Body of pancreas (tissue), 4 donors: ENCODE data around the gene PCDHGB6. TPM values are rescaled to one million over a fixed set of nuclear protein-coding genes. Genes with fewer than 3 reads are reported as not detected.

ENCODE experiments used
- ATAC-seq: fragments of 150-250 bp; one replicate; pipeline ENCODE4 v1.9.1; 2016
- DNase-seq, 4 donors: peaks; one replicate each; pipeline ENCODE4 v3.0.0-alpha.2; 2019
- H3K27ac ChIP-seq, 4 donors: fragments of 200-600 bp; sonication (generic); 1 replicate in 3 of 4; 2 replicates in 1 of 4; pipeline versions ENCODE4 v1.5.1 to v1.6.1; 2016 to 2019; ENCODE audit warnings: mild to moderate bottlenecking in 1 of 4, mixed read lengths in 1 of 4, moderate library complexity in 1 of 4
- H3K27me3 ChIP-seq, 2 donors: fragments of 200-600 bp; sonication (generic); one replicate each; pipeline ENCODE4 v1.6.0; 2016; ENCODE audit warnings: mild to moderate bottlenecking in 1 of 2
- H3K36me3 ChIP-seq, 2 donors: fragments of 200-600 bp; sonication (generic); replicated peaks in 1 of 2; 2 replicates each; pipeline ENCODE4 v1.5.1; 2016; ENCODE audit warnings: low read depth in 2 of 2; ENCODE audit not compliant: insufficient read depth in 1 of 2
- H3K4me1 ChIP-seq: fragments of 200-600 bp; sonication (generic); one replicate; pipeline ENCODE4 v1.6.0; 2016
- H3K4me3 ChIP-seq, 2 donors: fragments of 200-600 bp; sonication (generic); 1 replicate in 1 of 2; 2 replicates in 1 of 2; pipeline ENCODE4 v1.5.1; 2016 to 2019
- H3K9me3 ChIP-seq, 3 donors: fragments of 200-600 bp; sonication (generic); 1 replicate in 2 of 3; 2 replicates in 1 of 3; pipeline ENCODE4 v1.5.1; 2016
- CTCF ChIP-seq, 7 experiments: fragments of 450-650 bp in 4 of 7; fragments of 200-600 bp in 3 of 7; sonication (generic) in 3 of 7; IDR thresholded peaks; one replicate each; pipeline ENCODE4 v1.5.1; 2016 to 2019; ENCODE audit warnings: antibody characterized with exemption in 7 of 7
- POLR2A ChIP-seq, 3 donors: fragments of 450-650 bp; IDR thresholded peaks; one replicate each; pipeline ENCODE4 v1.6.1; 2016; ENCODE audit warnings: antibody characterized with exemption in 3 of 3, mild to moderate bottlenecking in 2 of 3
- WGBS, 2 donors: methylation state at CpG; one replicate each; pipeline ENCODE4 v1.1.5; 2017; 5-methylcytosine and 5-hydroxymethylcytosine counted together
- intact Hi-C: fragments of 100-400 bp; cut with DNase I; formaldehyde crosslinking; loops from one replicate; pipeline ENCODE4 v1.15.1; 2023
- total RNA-seq, 2 donors: library from RNA; depleted of rRNA; stranded (reverse); fragments of >200 nt; gene quantifications; one replicate each; pipeline ENCODE4 v1.1.0, GENCODE V29; 2016

PCDHGB6 gene
- total RNA-seq, 2 donors from 2014 or later: 4.6 to 8.0 TPM

DNA sequence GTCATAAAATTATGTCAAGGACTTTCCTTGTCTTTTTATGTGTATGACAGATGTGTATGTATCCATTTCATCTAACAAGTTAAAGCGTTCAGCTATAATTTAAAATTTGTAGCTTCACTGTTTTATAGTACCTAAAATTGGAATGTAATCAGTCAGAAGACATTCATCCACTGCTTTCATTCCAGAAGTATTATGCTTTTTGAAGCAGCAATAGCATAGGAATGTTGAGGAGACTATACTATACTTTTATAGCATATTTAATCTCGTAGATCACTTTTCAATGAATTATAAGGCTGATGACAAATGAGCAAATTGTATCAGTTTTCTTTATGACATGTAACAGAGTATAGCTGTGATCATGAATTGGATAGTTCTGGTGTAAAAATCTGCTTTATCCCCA, 29.4 kb downstream of the PCDHGB6 start:
- DNase-seq (no peak), ATAC-seq (no peak)
- Histone ChIP-seq H3K9me3 (peaks cover 0 to 67% (median 0%) of the 10 kb centered on the region in 3 donors), H3K27me3 (no peaks in the 10 kb centered on the region), H3K36me3 (no peaks in the 10 kb centered on the region), H3K4me1 (no peaks in the 10 kb centered on the region), H3K4me3 (no peak overlapping the region), H3K27ac (no peak overlapping the region)
- TF ChIP-seq POLR2A (IDR thresholded peaks at IDR 0.05) (no peak), CTCF (IDR thresholded peaks at IDR 0.05) (no peak)
- intact Hi-C loops: no loop called here
- 80 to 98% methylated on average over 2 of the region's 2 CpGs for WGBS, 2 donors

DNA sequence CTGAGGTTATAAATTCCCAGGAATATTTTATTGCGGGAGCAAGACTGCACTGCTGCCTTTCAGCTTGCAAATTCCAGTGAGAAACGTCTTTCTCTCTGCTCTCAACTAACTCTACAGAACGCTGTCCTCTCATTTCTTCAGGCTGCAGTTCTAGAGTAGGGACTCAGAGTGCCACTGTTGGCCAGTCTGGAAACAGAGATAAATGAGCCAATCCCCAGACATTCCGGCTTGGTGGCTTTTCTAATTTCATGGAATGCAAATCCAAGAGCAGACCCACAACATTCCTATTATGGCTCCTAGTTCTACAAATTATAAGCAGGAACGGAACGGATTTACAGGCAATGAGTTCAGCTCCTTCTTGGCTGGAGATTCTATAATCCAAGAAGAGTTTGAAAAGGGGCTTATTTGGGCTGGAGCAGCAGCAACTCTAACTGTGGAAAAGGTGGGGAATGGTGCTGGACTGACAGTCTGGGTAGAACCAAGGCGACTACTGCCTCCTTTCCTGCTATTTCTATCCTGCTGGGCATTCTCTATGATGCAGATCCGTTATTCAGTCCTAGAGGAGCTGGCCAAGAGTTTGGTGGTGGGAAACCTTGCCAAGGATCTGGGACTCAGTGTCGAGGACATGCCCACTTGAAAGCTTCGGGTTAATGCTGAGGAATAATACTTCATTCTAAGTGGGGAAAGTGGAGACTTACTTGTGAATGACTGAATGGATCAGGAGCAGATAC, 31.8 kb downstream of the PCDHGB6 start:
- no peaks in the 10 kb centered on the region for H3K4me1 ChIP-seq
- 61% methylated on average over 10 of the region's 10 CpGs for WGBS, 2 donors
- TF ChIP-seq CTCF (IDR thresholded peaks at IDR 0.05) (no peak), POLR2A (IDR thresholded peaks at IDR 0.05) (no peak)
- ATAC-seq (no peak), DNase-seq (no peak)
- no peaks in the 10 kb centered on the region for H3K27me3 ChIP-seq
- H3K4me3 ChIP-seq: no peak overlapping the region
- peaks cover 0 to 44% (median 0%) of the 10 kb centered on the region in 3 donors for H3K9me3 ChIP-seq
- intact Hi-C loops: no loop called here
- H3K27ac ChIP-seq: no peak overlapping the region
- H3K36me3 ChIP-seq: no peaks in the 10 kb centered on the region

GRCh38 chr5:141440341-141440740, 32.5 kb downstream of the PCDHGB6 start:
- H3K27ac ChIP-seq: no peak overlapping the region
- no peak for TF ChIP-seq POLR2A (IDR thresholded peaks at IDR 0.05)
- TF ChIP-seq CTCF (IDR thresholded peaks at IDR 0.05): no peak
- no peaks in the 10 kb centered on the region for H3K27me3 ChIP-seq
- 91 to 92% methylated on average over 9 of the region's 9 CpGs for WGBS, 2 donors
- intact Hi-C loops: no loop called here
- ATAC-seq (no peak), DNase-seq (no peak)
- peaks cover 0 to 44% (median 0%) of the 10 kb centered on the region in 3 donors for H3K9me3 ChIP-seq
- H3K4me3 ChIP-seq: no peak overlapping the region
- no peaks in the 10 kb centered on the region for H3K36me3 ChIP-seq
- no peaks in the 10 kb centered on the region for H3K4me1 ChIP-seq

DNA sequence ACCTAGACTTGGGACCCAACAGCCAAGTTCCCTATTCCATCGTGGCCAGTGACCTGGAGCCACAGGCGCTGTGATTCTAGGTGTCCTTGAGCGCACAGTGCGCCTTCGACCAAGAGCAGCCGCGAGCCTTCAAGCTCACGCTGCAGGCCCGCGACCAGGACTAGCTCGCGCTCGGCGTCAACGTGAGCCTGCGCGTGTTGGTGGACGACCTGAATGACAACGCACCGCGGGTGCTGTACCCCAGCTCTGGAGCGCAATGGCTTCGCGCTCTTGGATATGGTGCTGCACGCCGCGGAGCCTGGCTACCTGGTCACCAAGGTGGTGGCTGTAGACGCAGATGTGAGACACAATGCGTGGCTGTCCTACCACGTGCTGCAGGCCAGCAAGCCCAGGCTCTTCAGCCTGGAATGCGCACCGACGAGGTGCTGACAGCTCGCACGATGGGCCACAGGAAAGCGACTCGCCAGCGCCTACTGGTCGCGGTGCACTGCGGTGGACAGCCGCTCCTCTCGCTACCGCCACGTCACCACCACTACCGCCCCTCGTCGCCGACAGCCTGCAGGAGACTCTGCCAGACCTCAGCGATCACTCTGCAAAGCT, 33.9 kb downstream of the PCDHGB6 start:
- Histone ChIP-seq H3K36me3 (no peaks in the 10 kb centered on the region), H3K27me3 (no peaks in the 10 kb centered on the region), H3K4me1 (no peaks in the 10 kb centered on the region), H3K4me3 (no peak overlapping the region), H3K27ac (no peak overlapping the region), H3K9me3 (peaks cover 0 to 37% (median 0%) of the 10 kb centered on the region in 3 donors)
- WGBS, 2 donors: 42 to 57% methylated on average over 43 to 50 of the region's 50 CpGs
- intact Hi-C loops: no loop called here
- no peak for TF ChIP-seq CTCF (IDR thresholded peaks at IDR 0.05)
- no peak for TF ChIP-seq POLR2A (IDR thresholded peaks at IDR 0.05)
- DNase-seq: no peak
- no peak for ATAC-seq

Other genes starting within 250 kb of the PCDHGB6 start
- under 1 TPM in 1 of 2 donors, not detected in 1; 0.52 TPM for gene PCDHB7, start 235.4 kb upstream of the PCDHGB6 start, total RNA-seq
- gene PCDHB8, start 230.2 kb upstream of the PCDHGB6 start, total RNA-seq: under 1 TPM; 0.33 to 0.52 TPM
- 1 to 10 TPM; 2.1 to 4.6 TPM for gene PCDHB16, start 225.6 kb upstream of the PCDHGB6 start, total RNA-seq
- gene PCDHB9, start 220.9 kb upstream of the PCDHGB6 start, total RNA-seq: 10 to 100 TPM in 1 of 2 donors, under 1 TPM in 1; 0.78 to 19.8 TPM
- 1 to 10 TPM; 1.3 to 2.3 TPM for gene PCDHB10, start 215.7 kb upstream of the PCDHGB6 start, total RNA-seq
- gene PCDHB11, start 208.4 kb upstream of the PCDHGB6 start, total RNA-seq: 1 to 10 TPM; 4.4 to 4.9 TPM
- 1 to 10 TPM; 2.0 to 3.4 TPM for gene PCDHB12, start 199.3 kb upstream of the PCDHGB6 start, total RNA-seq
- gene PCDHB13, start 194.1 kb upstream of the PCDHGB6 start, total RNA-seq: 1 to 10 TPM; 6.5 to 7.6 TPM
- gene PCDHB14, start 184.7 kb upstream of the PCDHGB6 start, total RNA-seq: 1 to 10 TPM; 3.4 to 7.3 TPM
- gene PCDHB15, start 162.6 kb upstream of the PCDHGB6 start, total RNA-seq: 1 to 10 TPM; 3.1 to 3.6 TPM
- gene SLC25A2, start 104.0 kb upstream of the PCDHGB6 start, total RNA-seq: not detected
- gene TAF7, start 87.2 kb upstream of the PCDHGB6 start, total RNA-seq: 10 to 100 TPM; 28.7 to 32.2 TPM
- under 1 TPM; 0.33 to 0.78 TPM for gene PCDHGA1, start 77.5 kb upstream of the PCDHGB6 start, total RNA-seq
- gene PCDHGA2, start 69.3 kb upstream of the PCDHGB6 start, total RNA-seq: 1 to 10 TPM; 2.0 to 2.9 TPM
- 10 to 100 TPM in 1 of 2 donors, 1 to 10 TPM in 1; 4.2 to 11.2 TPM for gene PCDHGA3, start 64.2 kb upstream of the PCDHGB6 start, total RNA-seq
- gene PCDHGB1, start 57.9 kb upstream of the PCDHGB6 start, total RNA-seq: 1 to 10 TPM; 3.9 to 6.9 TPM
- 10 to 100 TPM in 1 of 2 donors, 1 to 10 TPM in 1; 6.7 to 10.9 TPM for gene PCDHGA4, start 53.0 kb upstream of the PCDHGB6 start, total RNA-seq
- 1 to 10 TPM; 2.3 to 9.3 TPM for gene PCDHGB2, start 48.0 kb upstream of the PCDHGB6 start, total RNA-seq
- 1 to 10 TPM; 5.6 to 6.0 TPM for gene PCDHGA5, start 43.9 kb upstream of the PCDHGB6 start, total RNA-seq
- 10 to 100 TPM in 1 of 2 donors, 1 to 10 TPM in 1; 4.2 to 10.2 TPM for gene PCDHGB3, start 37.8 kb upstream of the PCDHGB6 start, total RNA-seq
- gene PCDHGA6, start 34.1 kb upstream of the PCDHGB6 start, total RNA-seq: 10 to 100 TPM in 1 of 2 donors, 1 to 10 TPM in 1; 5.2 to 11.2 TPM
- gene PCDHGA7, start 25.3 kb upstream of the PCDHGB6 start, total RNA-seq: 1 to 10 TPM; 5.2 to 7.6 TPM
- gene PCDHGB4, start 20.3 kb upstream of the PCDHGB6 start, total RNA-seq: 1 to 10 TPM; 3.6 to 4.9 TPM
- 10 to 100 TPM in 1 of 2 donors, 1 to 10 TPM in 1; 4.2 to 10.2 TPM for gene PCDHGA8, start 15.4 kb upstream of the PCDHGB6 start, total RNA-seq
- 10 to 100 TPM in 1 of 2 donors, 1 to 10 TPM in 1; 7.8 to 15.2 TPM for gene PCDHGB5, start 10.1 kb upstream of the PCDHGB6 start, total RNA-seq
- 1 to 10 TPM; 4.9 to 8.2 TPM for gene PCDHGA9, start 5.2 kb upstream of the PCDHGB6 start, total RNA-seq
- 1 to 10 TPM; 5.3 to 5.4 TPM for gene PCDHGA10, start 5.0 kb downstream of the PCDHGB6 start, total RNA-seq
- gene PCDHGB7, start 9.7 kb downstream of the PCDHGB6 start, total RNA-seq: 1 to 10 TPM; 7.0 to 7.9 TPM
- 1 to 10 TPM; 4.9 to 6.9 TPM for gene PCDHGA11, start 13.0 kb downstream of the PCDHGB6 start, total RNA-seq
- 1 to 10 TPM; 5.3 to 5.4 TPM for gene PCDHGA12, start 22.5 kb downstream of the PCDHGB6 start, total RNA-seq
- 10 to 100 TPM in 1 of 2 donors, 1 to 10 TPM in 1; 9.6 to 16.1 TPM for gene PCDHGC3, start 67.9 kb downstream of the PCDHGB6 start, total RNA-seq
- gene PCDHGC4, start 77.0 kb downstream of the PCDHGB6 start, total RNA-seq: 1 to 10 TPM; 1.6 to 2.0 TPM
- gene PCDHGC5, start 81.1 kb downstream of the PCDHGB6 start, total RNA-seq: 1 to 10 TPM; 2.0 to 3.1 TPM
- 10 to 100 TPM; 28.3 to 47.0 TPM for gene DIAPH1, start 211.0 kb downstream of the PCDHGB6 start, total RNA-seq
- gene HDAC3, start 228.8 kb downstream of the PCDHGB6 start, total RNA-seq: 10 to 100 TPM; 42.8 to 63.8 TPM
- gene RELL2, start 229.0 kb downstream of the PCDHGB6 start, total RNA-seq: 1 to 10 TPM; 2.9 to 8.9 TPM
- gene FCHSD1, start 243.4 kb downstream of the PCDHGB6 start, total RNA-seq: 10 to 100 TPM; 34.8 to 40.9 TPM